NCI-H446 (cell line): ENCODE measurements around the gene QSOX1.
A peak's percentile ranks its signal among the peaks of the same experiment; 100 is the strongest.

Experiments used
- DNase-seq, 2 experiments: peaks; one replicate each; lab custom pipeline; 2025; lab: John Stamatoyannopoulos, UW

Gene QSOX1

GRCh38 chr1:180234369-180235076 lies 79.9 kb downstream of the QSOX1 start:
- no peak for DNase-seq

DNA sequence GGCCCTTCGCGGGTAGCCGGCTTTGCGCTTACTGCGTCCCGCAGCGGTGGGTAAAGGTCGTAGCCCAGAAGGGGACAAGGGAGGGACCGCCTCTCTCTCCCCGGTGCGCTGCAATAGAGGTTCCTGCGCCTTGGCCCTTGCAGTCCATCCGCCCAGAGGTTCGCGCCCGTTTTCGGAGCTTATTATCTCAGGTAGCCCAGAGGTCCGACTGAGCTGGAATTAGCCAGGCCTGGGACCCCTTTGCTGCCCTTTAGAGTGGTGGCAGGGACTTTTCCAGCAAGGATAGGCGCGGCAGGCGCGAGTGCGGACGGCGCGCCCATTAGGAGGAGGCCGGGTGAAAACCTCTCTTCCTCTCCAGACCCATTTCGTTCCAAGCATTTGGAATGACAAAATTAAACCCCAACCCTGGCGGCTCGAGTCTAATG lies 80.4 kb downstream of the QSOX1 start:
- no peak for DNase-seq

DNA sequence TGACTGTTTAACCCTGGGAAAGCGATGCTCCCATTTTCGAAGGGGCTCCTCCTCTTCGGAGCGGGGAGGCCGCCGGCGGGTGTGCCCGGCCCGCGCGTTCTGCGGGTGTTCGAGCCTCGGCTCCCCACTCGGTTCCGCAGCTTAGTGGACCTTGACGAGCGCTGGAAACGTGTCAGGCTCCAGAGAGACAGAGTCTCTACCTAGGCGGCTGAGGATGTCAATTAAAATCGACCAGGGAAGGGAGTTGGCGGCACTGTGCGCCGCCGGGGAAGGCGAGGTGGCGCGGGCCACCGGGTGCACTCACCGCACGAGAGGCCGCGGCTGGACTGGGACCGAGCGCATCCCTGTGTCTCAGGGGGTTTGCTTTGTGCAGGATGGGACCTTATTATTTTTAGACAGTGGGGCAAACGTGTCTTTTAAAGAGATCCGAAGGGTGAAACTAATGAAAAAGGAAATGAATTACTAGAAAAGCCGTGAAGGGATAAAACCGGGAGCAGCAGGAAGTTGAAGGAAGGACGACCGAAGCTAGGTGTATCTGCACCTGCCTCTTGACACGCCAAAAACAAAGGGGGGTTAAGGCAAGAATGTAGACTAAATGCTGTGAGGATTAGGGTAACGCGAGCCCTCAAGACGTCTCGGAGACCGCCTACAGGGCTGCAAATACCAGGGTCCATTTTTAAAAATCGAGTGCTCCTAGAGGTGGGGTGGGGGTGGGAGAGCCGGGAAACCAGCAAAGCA lies 81.0 kb downstream of the QSOX1 start:
- no peak for DNase-seq

- no peak for DNase-seq
These were observed 82.2 kb downstream of the QSOX1 start for GRCh38 chr1:180236698-180237509.

DNA sequence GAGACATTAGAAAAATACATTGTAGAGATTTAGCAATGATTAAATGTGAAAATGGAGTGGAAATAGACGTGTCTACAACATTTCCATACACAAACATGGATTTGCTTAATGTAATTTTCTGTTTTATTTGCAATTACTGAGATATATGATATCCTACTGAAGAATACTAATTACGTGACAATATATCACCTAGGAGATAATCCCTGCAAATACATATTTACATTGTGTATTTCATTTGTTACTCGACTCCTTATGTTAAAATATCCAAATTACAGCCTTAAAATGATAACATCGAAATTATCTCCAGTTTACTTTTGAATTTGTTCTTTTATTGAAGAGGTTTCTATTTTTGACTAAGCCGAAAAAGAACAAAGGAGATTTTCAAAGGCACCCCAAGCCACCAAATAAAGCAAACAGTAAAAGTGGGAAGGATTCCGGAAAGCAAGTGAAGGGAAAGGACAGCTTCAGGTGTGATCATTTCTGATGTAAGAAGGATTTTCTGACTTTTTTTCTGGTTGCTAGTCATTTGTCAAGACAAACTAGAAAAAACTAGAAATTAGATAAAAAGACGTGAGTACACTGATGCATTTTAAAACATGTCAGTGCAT lies 83.3 kb downstream of the QSOX1 start:
- no peak for DNase-seq

GRCh38 chr1:180238675-180239074 lies 84.0 kb downstream of the QSOX1 start:
- no peak for DNase-seq

- DNase-seq, result no peak
These were observed 84.8 kb downstream of the QSOX1 start for GRCh38 chr1:180239145-180240096.

- DNase-seq, result no peak
These were observed 87.3 kb downstream of the QSOX1 start for GRCh38 chr1:180241716-180242544.

DNA sequence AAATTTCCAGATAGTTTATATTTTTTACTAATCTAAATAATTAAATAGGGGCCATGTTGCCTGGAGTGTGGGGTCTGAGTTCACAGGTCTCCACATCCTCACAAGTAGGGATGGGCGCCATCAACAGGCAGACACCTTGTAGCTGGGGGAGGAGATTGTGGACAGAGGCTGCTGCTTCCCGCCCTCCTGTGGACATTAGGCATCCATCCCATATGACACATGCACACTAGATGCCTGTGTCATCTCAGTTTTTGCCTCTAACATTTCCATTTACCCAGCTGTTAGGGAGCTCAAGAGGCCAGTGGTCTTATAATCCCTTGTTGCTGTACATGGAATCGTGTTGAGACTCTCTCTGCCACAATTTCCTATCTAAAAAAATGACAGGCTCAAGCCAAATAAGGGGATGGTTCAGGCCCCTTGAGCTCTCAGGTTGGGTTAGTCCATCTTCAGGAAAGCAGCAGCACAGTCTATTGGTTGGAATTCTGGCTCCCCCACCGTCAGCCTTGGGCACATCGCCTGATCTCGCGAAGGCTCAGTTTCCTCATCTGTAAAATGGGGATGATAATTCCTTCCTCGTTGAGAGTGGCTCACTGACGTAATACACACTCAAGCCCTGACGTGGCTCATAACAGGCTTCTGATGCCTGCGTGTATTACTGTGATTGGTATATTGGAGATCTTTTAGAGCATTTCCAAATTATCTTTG lies 89.0 kb downstream of the QSOX1 start:
- no peak for DNase-seq

GRCh38 chr1:180244840-180245239 lies 90.2 kb downstream of the QSOX1 start:
- DNase-seq, result no peak

DNA sequence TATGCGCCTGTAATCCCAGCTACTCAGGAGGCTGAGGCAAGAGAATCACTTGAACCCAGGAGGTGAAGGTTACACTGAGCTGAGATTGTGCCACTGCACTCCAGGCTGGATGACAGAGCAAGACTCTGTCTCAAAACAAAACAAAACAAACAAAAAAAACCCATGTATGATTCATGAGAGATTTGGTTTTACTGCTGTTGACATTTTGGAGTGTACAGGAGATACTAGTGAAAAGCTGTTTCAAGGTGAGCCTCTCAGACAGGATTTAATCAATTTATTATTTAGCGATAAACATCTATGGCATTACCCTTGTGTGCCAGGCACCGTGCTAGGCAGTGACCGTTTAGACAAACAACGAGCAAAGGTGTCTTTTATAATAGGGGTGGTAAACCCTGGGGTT lies 91.9 kb downstream of the QSOX1 start:
- no peak for DNase-seq

DNA sequence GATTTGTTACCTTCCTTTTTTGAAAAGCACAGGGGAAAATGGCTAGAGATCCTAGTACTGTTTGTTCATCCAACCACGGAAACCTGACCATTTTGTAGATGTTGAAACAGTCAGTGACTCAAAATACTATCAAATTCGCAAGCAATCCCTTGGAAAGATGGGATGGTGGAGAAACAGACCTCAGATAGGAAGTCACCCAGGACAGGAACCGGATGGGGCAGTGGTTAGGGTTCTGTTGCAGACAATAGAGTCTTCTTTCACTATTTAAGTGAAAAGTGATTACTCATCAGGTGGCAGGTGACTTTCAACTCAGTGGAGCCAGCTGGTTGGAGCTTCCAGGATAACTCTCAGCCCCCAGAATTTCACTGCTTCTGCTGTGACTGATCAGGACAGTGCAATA lies 92.4 kb downstream of the QSOX1 start:
- DNase-seq, result no peak

DNA sequence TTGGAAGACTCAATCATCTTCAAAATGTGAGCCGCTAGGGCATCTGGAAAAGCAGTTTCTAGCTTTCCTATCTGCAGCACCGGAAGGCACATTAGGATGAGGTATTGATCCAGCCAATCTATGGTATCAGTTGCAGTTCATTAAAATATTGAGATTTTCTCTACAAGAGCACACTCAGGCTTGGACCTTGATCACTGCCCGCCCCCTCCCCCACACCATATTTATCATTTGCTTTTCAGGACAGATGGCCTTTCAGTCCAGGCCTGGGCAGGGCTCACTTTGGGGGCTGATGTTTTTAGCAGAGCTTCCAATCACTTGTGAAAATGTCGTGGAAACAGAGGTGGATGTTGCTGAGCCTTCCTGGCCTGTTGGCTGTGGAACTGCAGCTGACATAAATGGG lies 92.9 kb downstream of the QSOX1 start:
- DNase-seq, result no peak

DNA sequence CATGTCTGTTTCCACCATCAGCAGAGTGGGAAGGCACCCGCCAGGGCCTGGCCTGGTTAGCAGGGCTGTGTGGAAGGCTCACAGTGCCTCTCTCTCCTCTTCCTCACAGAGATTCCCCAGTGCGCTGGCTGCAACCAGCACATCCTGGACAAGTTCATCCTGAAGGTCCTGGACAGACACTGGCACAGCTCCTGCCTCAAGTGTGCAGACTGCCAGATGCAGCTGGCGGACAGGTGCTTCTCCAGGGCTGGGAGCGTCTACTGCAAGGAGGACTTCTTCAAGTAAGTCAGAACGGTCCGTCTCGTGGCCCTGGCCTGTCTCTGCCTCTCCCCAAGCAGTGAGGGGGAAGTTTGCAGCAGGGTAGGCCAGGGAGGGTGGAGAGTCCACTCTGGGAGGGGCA lies 93.5 kb downstream of the QSOX1 start:
- DNase-seq, result no peak

DNA sequence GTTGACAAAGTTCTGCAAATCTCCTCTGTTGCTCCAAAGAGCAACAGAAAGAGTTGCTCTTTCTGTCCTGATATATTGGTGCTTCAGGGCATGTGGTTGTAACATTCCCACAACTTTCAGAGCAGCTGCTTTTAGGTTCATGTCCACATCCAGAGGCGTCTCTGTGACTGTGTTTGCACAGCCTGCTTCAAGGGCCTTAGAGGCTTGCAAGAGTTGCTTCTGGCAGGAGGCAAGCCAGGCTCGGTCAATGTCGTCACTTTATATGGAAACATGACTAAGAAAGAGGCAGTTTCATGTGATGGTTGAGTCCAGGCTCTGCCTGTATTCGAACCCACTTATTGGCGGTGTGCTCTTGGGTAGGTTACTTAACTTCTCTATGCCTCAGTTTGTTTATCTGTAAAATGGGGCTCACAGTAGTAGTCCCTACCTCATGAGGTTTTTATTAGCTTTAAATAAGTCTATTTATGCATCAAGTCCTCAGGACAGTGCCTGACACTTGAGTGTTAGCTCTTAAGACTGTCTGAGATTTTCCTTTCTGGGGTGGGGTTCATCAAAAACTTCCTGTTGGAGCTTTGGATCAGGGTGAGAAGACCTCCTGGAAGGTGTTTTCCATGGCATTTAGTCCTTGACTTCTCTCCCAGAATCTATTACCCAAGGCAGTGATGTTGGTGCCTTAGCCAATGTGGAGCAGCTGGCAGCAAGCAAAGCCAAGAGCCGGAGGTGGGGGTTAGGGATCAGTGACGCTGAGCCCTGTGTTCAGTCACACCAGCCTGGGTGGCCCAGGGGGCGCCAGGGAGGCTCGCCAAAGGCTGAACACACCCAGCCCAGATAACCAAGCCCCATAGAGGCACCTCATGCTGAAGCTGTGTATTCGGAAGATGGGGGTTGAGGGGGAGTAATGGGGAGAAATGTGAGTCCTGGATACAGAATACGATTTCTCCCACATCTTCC lies 94.3 kb downstream of the QSOX1 start:
- DNase-seq, result peak; percentile 53 to 78

DNA sequence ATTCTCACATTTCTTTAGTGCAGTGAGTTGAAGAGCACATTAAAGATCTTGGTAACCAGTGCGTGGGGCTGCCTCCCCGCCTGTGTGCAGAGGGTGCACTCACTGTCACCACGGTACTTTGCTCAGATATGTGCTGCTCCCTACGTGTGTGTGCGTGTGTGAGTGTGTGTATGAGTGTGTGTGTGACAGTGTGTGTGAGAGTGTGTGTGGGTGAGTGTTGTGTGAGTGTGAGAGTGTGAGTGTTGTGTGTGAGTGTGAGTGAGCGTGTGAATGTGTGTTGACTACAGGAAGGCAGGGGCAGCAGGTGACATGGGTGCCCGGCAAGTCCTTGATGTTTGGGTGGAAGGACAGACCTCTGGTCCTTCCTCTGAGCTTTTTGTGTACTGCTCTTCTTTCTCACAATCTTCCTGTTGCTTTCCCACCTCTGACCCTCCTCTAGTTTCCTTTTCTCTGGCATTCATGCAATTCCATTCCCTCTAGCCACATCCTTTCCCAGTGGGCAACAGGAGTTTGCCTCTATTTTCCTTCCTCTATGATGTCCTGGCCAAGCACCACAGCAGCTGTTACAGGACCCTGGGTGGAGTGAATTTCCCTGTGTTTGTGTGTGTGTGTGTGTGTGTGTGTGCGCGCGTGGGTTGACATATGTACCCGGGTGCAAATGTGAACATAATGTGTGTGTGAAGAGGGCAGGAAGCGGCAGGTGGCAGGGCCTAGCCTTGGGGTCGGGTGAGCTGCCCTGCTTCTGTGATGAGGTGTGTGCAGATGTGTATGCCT lies 95.2 kb downstream of the QSOX1 start:
- no peak for DNase-seq

DNA sequence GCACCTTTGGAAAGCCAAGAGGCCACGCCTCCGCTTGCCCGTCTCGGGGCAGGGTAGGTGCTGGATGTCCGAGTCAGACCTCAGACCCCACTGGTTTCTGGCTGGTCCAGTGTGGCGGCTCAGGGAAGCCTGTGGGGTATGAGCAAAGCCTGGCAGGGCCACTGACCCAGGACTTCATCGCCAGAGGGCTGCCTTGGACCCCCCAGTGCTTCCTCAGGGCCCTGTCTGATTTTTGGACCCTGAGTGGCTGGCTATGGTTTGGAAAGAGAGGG lies 95.8 kb downstream of the QSOX1 start:
- DNase-seq, result no peak

- DNase-seq, result no peak
These were observed 96.3 kb downstream of the QSOX1 start for GRCh38 chr1:180250883-180251509.
